Stimulated activated CD4-positive, alpha-beta T cell treated with anti-CD3 and anti-CD28 coated beads, Interleukin-15, amount 100 ng/mL, for 48 hours (primary cell): Measurements from ENCODE around the gene UBQLN4.
"Not testable (repeated sequence)": the region's sequence is repeated elsewhere in the genome, so short reads cannot be mapped to it uniquely, and the experiment has no call there.

Experiments used
- DNase-seq, 2 donors: peaks; one replicate each; pipeline ENCODE4 v3.0.0-alpha.2; 2020; ENCODE audit warnings: low read depth in 2 of 2

The UBQLN4 gene

DNA sequence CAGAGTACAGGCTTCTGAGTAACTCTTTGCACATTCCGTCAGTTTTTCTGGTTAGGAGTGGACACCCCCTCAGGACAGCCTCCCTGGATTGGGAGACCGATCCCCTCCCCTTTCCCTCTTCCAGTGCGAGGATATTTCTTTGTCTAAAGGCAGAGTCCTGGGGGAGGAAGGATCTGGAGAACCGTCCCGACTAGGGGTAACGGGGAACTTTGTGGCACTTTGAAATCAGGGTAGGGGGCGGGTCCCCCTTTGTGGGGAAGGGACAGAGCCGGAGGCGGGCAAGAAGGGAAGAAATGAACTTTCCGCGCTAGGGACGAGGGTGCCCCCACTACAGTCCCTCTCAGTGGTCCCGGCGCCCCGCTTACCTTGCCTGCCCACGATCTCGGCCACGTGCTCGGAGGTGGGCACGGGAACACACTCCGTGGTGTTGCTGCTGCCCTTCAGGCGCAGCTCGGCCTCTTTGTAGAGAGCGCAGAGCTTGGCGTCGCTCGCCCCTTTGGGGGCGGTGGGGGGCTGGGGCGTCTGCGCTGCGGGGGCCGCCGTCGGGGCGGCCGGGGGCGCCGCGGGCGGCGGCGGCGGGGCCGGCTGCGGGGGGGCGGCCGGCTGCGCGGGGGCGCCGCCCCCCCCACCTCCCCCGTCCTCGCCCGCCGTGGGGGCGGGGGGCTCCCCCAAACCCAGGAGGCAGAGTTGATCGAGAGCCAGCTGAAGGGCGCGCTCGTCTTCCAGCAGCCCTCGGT, 27.8 kb upstream of the UBQLN4 start:
- DNase-seq, result no peak

DNA sequence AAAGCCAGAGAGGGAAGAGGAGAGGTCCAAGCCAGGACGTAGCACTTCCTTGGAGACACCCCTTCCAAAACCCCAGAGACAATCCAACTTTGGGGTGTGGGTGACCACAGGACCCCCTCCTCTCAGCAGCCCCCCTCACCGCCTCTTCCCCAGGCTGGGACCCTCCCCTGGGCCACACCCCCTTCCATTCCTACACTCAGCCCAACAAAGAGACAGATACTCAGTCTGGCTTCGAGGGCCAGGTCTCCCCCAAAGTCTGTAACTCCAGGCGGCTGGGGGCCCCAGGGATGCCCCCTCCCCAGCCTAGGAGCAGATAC, 27.2 kb upstream of the UBQLN4 start:
- no peak for DNase-seq

DNA sequence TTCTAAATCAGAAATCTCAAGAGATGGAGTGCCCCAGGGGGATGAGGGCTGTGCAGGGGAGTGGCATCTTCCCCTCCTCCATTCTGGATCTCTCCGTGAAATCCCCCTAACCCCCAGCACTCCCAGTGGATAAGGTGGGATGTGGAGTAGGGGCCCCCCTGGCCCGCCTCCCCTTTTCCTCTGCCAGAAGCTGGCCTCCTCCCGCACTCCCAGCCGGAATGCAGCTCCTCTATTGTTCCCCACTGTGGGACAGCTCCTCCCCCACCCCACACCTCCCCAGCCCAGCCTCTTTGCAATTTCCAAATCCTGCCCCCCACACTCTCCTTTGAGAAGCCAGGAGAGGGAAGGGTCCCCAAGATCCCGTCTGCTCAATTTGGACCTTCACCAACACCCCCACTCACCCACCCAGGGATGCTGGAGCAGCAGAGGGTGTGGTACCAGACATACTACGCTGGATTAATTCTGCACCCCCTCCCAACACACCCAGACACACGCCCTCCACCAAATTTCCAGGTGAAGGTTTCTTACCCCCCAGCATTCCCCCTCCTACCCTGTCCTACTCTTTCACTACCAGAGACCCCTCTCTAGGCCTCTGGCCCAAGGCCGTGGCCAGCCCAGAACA, 26.8 kb upstream of the UBQLN4 start:
- no peak for DNase-seq

DNA sequence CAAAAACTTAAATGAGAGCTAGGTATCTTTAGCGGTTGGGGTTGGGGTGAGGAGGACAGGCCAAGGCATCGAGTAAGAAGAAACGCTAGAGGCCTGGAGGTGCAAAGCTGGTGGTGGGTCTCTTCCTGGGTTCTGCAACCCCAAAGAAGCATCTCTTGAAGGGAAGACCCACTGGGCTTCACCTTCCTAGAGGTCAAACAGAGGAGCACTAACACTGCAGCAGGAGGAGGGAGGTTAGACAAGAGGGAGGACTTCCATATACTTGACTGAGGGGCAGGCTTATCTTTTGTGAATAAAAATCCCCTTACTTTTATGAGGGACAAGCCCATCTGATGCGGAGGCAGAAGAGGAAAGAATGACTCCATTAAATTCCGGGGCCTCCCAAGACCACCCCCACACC, 26.2 kb upstream of the UBQLN4 start:
- no peak for DNase-seq

DNA sequence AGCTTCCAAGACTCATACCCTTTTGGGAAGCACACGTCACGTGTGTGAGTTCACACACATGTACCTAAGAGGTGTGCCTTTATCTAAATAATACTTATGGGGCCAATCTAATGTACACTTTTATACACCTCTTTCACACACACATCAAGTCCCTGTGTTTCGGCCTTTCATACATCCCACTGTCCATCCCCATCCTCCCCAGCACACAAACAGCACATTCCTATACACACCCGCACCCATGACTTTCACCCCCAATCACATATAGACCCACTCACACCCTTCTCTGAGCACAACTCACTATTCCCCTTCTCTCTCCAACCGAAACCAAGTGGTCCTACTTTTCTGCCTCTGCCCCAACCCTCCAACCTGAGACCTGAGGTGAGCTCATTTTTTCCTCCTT, 25.1 kb upstream of the UBQLN4 start:
- no peak for DNase-seq

DNA sequence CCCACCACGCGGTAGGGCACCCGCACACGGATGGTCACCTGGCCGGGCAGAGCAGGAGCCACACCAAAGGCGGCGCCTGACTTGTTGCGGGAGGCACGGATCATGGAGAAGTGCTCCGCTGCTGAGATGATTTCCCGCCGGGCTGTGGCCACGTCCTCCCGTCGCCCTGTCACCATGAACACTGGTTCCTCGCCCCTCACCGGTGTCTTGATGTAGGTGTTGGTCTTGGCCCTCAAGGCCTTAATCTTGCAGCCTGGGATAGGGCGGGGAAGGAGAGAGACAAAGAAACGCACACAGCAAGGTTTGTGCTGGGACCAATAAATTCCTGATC, 23.8 kb upstream of the UBQLN4 start:
- DNase-seq, result no peak

DNA sequence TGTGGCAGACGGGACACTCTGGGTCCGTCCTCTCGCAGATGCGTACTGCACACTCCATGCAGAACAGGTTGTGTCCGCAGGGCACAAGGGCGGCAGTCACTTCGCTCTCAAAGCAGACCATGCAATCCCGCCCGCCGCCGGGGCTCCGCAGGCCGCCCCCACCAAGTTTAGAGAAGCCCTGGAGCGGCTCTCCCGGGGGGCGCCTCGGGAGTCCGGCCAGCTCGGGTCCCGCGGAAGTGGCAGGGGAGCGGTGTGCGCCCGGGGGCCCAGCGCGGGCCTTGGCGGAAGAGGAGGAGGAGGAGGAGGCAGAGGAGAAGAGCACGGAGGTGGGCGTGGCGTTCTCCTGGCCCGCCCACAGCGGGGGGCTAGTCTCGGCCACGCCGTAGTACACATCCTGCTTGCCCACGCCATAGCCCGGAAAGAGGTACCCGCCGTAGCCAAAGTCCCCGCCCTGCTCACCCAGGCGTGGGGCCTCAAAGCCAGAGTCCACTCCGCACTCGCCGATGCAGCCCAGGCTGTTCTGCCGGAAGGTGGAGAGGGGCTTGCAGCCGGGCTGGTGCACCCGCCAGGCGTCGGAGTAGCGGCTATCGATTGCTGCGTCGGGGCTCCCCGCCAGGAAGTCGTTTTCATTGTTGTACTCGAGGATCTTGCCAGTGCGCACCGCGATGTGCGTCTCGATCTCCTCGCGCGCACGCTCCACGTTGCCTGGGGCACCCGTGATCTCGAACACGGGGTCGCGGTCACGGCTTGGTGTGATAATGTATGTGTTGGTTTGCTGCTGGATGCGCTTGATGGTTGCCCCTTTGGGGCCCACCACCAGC, 23.2 kb upstream of the UBQLN4 start:
- no peak for DNase-seq

DNA sequence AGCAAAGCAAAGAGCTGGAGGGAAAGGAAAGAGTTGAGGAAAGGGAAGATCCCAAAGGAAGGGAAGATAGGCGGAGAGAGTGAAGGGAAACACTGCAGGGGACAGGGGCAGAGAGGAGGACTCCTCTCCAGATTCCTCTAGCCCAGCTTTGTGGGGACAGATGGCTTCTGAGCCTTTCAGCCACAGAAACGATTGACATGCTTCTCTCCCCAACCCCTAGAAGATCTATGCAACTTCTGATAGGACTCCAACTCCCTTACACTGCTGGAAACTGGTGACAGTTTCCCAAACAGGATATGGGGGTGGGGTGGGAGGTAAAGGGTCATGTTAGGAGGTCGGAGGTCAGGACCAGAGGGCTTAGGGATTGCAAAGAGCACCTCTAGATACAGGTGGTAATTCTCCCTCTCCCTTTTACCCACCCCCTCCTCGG, 22.2 kb upstream of the UBQLN4 start:
- no peak for DNase-seq

DNA sequence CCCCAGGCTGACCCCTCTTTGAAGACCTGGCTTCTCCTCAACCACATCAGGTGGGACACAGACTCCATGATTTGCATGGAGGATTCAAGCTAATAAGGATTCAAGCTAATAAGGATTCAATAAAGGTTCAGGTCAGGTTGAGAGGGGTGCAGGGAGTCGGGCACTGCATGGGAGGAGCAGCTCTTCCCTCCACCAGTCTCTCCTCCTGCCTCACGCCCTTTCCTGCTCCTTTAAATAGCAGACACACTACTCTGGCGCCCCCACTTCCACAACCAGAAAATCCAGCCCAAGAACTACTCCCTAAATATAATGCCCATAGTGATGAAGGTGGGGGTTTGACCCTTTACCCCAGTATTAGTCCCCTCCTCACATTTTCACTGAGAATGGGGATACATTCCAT, 21.6 kb upstream of the UBQLN4 start:
- DNase-seq, result no peak

DNA sequence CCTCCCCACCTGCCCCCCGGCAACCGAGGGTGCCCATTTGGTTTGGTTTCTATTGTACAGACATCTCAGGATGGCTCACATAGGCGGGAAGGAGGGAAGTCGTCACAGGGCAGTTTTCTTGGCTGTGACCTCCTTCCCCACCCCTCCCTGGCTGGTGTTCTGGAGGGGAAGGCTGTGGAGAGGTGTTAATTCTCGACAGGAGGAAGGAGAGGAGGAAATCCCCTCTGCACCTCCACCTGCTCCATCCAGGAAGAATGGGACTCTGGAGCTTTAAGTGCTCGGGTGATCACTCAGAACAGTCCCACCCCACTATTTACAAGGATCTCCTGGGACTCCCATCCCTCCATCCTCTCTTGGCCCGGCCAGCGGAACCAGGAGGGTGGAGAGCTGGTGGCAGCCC, 21.1 kb upstream of the UBQLN4 start:
- no peak for DNase-seq

DNA sequence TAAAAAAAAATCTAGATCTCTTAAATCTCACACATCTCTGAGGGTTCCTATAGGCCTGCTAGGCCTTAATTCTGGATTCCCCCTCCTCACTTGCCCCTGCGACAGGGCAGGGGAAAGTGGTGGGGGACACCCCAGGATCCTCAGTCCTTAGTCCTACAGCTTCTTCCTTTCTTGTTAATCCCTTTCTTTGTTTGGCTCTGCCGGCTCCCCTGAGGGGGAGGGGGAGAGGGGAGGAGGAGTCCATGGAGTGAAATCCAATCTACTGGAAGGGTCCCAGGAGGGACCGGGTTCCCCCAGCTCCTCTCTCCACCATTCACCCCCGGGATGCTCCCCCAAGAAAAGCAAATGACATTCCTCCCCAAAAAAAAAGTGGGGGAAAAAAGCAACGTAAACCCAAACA, 20.1 kb upstream of the UBQLN4 start:
- no peak for DNase-seq

DNA sequence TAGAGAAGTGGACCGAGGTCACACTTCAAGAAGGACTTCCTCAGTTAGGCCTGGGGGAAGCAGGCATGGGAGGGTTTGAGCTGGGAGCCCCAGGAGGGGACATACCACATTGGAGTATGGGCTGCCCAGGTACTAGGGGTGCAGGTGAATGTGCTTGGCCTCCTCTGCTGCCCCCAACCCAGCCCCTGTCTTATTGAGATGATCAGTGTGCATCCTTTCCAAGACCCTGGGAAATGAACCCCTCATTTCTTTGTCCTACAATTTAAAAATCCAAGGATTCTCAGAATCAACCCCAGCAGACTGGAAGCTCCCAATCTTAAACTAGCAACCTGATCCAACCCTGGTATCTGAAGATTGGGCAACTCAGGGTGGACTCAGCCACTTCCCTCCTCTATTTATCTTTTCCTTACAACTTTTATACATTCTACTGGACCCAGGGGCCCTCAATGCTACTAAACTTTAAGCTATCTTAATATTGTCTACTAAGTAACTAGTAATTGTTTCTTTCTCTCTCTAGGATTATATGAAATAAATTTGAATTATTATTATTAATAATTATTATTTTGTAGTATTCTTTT, 19.6 kb upstream of the UBQLN4 start:
- DNase-seq, result no peak

DNA sequence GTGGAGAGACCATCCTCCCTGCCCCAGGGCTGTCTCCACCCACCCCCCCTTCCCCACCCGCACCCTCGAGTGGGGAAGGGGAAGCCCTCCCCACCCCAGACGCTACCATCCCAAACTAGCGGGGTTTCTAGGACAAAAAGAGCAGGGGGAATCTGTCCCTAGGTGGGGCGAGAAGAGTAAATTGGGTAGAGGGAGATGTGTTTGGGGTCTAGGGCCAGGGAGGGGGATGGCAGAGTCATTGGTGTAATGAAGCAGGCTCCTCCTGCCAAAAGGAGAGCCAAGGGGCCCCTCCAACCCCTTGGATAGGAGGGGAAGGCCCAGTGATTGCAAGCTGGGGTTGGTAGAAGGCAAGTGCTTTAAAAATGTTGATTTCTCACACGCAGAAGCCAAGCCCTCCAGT, 18.7 kb upstream of the UBQLN4 start:
- DNase-seq, result no peak

DNA sequence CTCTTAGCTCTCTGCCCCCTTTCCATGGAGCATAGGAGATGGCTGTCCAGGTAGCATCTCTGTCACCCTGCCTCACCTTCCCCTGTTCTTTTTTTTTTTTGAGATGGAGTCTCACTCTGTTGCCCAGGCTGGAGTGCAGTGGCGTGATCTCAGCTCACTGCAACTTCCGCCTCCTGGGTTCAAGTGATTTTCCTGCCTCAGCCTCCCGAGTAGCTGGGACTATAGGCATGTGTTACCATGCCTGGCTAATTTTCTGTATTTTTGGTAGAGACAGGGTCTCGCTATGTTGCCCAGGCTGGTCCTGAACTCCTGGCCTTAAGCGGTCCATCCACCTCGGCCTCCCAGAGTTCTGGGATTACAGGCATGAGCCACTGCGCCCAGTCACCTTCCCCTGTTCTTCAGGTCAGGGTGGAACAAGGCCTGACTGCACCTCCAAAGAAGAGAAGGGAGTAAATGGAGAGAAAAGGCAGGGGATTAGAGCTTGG, 17.8 kb upstream of the UBQLN4 start:
- not testable (repeated sequence) for DNase-seq

DNA sequence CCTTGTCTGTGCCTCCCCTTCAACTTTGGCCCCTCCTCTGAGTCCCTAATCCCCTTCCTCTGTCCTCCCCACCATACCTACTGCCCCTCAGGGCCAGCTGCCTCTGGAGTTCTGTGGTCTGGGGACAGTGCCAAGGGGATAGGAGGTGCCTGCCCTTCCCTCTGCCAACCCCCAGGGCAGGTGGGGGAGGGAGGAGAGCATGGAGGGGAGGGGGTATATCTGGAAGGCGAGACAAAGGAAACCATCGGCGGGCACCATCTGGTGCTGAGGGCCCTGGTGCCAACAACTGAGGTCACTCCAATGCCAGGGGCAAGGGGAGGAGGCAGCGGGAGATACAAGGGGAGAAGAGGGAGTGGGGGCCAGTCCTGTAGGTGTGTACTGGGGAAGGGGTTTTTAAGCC, 16.9 kb upstream of the UBQLN4 start:
- no peak for DNase-seq

DNA sequence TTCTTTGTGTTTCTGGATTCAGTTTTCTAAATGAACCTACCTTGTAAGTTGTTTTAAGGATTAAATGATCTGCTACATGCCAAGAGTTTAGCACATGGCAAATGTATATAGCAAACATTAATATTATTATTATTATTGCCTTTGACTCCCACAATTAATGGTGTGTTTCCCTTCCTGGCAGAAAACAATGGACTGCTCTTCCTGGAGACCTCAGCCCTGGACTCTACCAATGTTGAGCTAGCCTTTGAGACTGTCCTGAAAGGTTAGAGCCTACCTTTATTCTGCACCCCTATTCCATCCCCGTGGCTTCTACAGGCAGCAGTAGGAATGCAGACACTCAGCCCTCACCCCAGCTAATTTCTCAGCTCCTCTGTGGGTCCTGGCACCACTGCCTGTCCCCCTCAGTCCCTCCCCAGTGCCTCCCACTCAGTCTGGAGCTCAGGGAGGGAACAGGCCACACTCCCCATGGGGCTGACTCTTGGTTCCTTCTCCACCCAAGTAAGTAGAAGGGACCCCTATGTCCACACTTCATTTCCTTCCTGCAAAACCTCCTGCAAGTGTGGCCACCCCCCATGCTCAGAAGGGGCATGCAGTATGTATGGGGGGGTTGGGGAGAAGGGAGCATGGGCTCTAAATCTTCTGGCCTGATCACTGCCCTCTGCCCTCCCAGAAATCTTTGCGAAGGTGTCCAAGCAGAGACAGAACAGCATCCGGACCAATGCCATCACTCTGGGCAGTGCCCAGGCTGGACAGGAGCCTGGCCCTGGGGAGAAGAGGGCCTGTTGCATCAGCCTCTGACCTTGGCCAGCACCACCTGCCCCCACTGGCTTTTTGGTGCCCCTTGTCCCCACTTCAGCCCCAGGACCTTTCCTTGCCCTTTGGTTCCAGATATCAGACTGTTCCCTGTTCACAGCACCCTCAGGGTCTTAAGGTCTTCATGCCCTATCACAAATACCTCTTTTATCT, 16.2 kb upstream of the UBQLN4 start:
- DNase-seq, result no peak

DNA sequence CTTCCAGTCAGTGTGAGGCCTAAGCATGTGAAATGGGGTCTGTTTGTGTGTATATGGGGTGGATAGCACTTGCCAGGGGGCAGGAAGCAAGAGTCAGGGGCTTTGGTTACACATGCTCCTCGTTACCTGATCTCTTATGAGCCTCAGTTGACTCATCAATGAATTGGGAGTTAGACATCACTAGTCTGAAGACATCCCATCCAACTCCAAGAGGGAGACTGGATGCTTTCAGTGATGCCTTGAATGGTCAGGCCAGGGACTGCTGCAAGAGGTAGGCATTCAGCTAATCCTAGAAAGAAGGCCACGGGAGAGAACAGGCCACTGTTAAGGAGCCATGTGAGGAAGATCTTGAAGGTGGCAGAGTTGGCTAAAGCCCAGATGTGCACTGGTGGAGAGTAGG, 13.7 kb upstream of the UBQLN4 start:
- no peak for DNase-seq

DNA sequence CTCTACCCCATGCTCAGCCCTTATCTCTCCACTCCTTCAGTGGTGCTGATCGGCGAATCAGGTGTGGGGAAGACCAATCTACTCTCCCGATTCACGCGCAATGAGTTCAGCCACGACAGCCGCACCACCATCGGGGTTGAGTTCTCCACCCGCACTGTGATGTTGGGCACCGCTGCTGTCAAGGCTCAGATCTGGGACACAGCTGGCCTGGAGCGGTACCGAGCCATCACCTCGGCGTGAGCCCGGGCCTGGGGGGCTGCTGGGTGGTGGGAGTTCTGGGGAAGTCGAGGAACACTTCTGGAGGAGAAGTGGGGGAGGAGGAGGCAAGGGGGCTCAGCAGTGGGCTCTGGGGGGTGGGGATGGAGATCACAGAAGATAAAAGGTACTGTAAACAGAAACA, 12.3 kb upstream of the UBQLN4 start:
- DNase-seq, result no peak

DNA sequence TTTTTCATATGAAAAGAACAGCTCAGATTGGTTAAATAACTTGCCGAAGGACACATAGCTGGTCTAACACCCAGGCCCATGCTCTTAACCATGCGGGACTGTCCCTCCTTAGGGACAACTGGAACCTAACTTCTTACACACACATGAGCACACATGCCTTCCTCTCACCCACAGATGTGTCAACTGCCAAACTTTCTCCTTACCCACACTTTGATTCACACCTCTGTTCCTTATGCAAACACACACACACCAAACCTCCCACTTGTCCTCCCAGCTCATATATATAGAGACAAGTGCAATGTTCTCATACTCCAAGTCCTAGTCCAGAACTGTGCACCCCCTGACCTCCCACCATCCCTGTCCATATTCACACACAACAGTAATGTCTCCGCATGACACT, 11.6 kb upstream of the UBQLN4 start:
- DNase-seq, result no peak

DNA sequence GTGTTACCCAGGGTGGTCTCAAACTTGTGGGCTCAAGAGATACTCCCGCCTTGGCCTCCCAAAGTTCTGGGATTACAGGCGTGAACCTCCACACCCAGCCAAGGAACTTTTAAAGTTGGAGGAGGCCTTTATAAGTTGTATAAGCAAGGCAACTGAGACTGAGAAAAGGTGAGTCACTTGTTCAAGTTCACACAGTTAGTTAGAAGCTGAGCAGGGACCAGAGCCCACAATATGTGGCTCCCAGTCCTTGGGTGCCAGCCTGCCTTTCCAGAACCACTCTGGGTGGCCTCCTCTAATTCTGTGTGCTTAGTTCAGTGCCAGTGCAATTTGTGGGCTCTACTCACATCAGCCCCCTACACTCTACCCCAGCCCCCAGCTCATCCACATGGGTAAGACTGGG, 11.0 kb upstream of the UBQLN4 start:
- DNase-seq, result no peak

DNA sequence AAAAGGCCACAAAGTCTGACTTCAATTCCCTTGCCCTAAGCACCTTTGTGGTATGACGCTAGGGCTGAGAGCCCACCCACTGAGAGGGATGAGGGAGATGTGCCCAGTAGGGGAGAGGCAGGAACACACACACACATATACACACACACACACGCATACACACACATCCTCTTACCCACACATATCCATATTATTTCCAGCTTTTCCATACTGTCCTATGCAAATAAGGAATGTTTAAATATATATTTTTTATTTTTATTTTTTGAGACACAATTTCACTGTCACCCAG, 10.3 kb upstream of the UBQLN4 start:
- DNase-seq, result no peak

DNA sequence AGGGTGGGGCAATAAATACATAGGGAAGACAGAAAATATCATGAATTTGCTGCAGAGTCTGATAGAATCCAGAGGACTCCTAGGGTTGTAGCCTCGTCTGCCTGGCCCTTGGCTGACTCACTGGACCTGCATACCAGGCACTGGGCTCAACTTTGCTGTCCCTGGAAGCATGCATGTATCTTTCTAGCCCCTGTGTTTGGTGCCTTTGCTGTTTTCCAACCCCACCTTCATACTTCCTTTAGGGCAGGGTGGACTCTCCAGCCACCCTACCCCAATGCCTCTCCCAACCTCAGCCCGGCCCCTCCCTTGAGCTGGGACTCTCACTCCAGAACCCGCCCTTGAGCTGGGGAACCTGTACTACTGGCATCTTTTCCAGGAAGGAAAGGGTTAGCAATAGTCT, 8.6 kb upstream of the UBQLN4 start:
- DNase-seq, result no peak
